Measurements from ENCODE around the gene DHRS7C.

DNA sequence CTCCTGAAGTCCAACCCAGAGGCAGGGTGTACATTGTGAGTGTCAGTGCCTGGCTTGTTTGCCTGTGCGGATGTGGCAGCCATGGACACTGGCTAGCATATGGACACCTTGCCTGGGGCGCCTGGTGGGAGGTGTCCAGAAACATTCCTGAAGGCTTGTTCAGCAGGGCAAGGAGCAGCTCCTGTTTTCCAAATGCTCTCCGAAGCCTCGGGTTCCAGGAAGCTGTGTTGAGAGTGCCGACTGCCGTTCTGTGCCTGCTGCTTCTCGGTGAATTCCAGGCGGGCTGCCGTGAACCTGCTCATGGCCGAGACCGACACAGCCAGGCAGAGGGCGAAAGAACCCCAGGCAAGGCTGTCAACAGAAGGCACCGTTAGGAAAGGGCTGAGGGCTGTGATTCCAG is 10.9 kb upstream of the DHRS7C start:
- TF ChIP-seq, protein P1, sequence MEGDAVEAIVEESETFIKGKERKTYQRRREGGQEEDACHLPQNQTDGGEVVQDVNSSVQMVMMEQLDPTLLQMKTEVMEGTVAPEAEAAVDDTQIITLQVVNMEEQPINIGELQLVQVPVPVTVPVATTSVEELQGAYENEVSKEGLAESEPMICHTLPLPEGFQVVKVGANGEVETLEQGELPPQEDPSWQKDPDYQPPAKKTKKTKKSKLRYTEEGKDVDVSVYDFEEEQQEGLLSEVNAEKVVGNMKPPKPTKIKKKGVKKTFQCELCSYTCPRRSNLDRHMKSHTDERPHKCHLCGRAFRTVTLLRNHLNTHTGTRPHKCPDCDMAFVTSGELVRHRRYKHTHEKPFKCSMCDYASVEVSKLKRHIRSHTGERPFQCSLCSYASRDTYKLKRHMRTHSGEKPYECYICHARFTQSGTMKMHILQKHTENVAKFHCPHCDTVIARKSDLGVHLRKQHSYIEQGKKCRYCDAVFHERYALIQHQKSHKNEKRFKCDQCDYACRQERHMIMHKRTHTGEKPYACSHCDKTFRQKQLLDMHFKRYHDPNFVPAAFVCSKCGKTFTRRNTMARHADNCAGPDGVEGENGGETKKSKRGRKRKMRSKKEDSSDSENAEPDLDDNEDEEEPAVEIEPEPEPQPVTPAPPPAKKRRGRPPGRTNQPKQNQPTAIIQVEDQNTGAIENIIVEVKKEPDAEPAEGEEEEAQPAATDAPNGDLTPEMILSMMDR (IDR thresholded peaks at IDR 0.05; ENCODE audit: insufficient read depth, low read depth, low read length) = no peak
- TF ChIP-seq EZH2 (IDR thresholded peaks at IDR 0.05; ENCODE audit: insufficient read depth, low read length) = no peak

Data from astrocyte (in vitro differentiated cells and primary cell).